Left ventricle myocardium inferior (tissue), 1 donor: Measurements from ENCODE around the gene TMED7. TPM values are rescaled to one million over a fixed set of nuclear protein-coding genes. Genes with fewer than 3 reads are reported as not detected.

ENCODE experiments used
- DNase-seq: peaks from one replicate; pipeline ENCODE4 v3.0.0-alpha.2; 2020
- H3K27ac ChIP-seq: fragments of 200-600 bp; replicated peaks from 2 replicates; pipeline ENCODE4 v1.8.0; 2021
- H3K27me3 ChIP-seq: fragments of 200-600 bp; 2 replicates; pipeline ENCODE4 v1.8.0; 2021; ENCODE audit warnings: low read depth
- H3K36me3 ChIP-seq: fragments of 200-600 bp; 2 replicates; pipeline ENCODE4 v1.8.0; 2021
- H3K4me1 ChIP-seq: fragments of 200-600 bp; 2 replicates; pipeline ENCODE4 v1.8.0; 2021
- H3K4me3 ChIP-seq: fragments of 200-600 bp; 2 replicates; pipeline ENCODE4 v1.8.0; 2021; ENCODE audit warnings: mild to moderate bottlenecking, moderate library complexity
- H3K9me3 ChIP-seq: fragments of 200-600 bp; replicated peaks from 2 replicates; pipeline ENCODE4 v1.8.0; 2021
- intact Hi-C: fragments of 100-400 bp; cut with micrococcal nuclease; formaldehyde crosslinking; loops from one replicate; pipeline ENCODE4 v1.11.0; 2022
- total RNA-seq: library from RNA; stranded (reverse); fragmentation: NEBNext Ultra II Directional; extraction: Animal tissue kit (Norgen Biotek cat#: 25700); gene quantifications from one replicate; pipeline ENCODE4 v1.2.1, GENCODE V29; 2021
- TF ChIP-seq, protein P1 (sequence below): fragments of 200-600 bp; IDR thresholded peaks from 2 replicates; pipeline ENCODE4 v1.8.0; 2021; ENCODE audit warnings: antibody characterized with exemption, mild to moderate bottlenecking, borderline replicate concordance
- donor health status: DM: no; HTN: yes; CAD: no; lungs with severe emphysema.

The TMED7 gene
- total RNA-seq, 1 donor from 2014 or later: 77.5 TPM

DNA sequence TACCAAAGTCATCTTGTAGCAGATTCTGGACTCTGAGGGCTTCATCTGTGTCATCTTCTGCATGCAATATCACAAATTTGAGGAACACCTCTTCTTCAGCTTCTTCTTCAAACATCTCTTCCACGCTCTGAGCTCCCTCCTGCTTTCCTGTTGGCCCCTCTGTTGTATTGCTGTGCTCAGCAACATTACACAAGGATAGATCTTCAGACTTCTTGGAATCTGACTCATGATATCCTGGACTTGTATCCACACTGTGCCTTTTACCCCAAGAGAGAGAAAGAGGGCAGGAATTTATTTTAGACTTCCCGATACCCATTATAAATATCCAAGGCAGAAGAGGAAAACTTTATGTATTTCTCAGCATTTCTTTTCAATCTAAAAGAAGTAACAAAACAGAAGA, 44.9 kb downstream of the TMED7 start:
- Histone ChIP-seq H3K4me1 (peaks cover 16% of the 10 kb centered on the region), H3K36me3 (peaks cover 5% of the 10 kb centered on the region), H3K9me3 (no peaks in the 10 kb centered on the region), H3K4me3 (no peak overlapping the region), H3K27me3 (no peaks in the 10 kb centered on the region), H3K27ac (no peak overlapping the region)
- TF ChIP-seq, protein P1, sequence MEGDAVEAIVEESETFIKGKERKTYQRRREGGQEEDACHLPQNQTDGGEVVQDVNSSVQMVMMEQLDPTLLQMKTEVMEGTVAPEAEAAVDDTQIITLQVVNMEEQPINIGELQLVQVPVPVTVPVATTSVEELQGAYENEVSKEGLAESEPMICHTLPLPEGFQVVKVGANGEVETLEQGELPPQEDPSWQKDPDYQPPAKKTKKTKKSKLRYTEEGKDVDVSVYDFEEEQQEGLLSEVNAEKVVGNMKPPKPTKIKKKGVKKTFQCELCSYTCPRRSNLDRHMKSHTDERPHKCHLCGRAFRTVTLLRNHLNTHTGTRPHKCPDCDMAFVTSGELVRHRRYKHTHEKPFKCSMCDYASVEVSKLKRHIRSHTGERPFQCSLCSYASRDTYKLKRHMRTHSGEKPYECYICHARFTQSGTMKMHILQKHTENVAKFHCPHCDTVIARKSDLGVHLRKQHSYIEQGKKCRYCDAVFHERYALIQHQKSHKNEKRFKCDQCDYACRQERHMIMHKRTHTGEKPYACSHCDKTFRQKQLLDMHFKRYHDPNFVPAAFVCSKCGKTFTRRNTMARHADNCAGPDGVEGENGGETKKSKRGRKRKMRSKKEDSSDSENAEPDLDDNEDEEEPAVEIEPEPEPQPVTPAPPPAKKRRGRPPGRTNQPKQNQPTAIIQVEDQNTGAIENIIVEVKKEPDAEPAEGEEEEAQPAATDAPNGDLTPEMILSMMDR: no peak
- DNase-seq: no peak
- intact Hi-C loops: no loop called here

DNA sequence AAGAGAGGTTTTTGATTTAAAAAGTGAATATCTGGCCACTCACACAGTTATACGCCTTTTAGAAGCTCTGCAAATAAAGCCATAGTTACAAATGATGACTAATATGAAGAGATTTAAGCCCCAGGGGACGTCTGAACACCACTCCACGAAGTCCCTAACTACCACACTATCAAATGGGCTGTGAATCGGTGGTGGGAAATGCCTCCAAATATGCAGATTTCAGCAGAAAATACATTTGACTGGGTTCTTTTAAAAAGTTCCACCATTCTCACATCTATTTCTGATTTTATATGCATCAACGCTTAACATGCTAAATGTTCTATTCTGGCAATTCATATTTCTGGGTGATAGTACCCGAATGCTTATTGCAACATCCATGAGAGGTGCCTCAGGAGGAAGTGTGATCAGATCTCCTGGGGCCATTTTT, 46.1 kb downstream of the TMED7 start:
- Histone ChIP-seq H3K4me1 (peaks cover 8% of the 10 kb centered on the region), H3K4me3 (no peak overlapping the region), H3K27ac (no peak overlapping the region), H3K27me3 (no peaks in the 10 kb centered on the region), H3K9me3 (no peaks in the 10 kb centered on the region), H3K36me3 (peaks cover 5% of the 10 kb centered on the region)
- TF ChIP-seq, protein P1: no peak
- intact Hi-C loops: loop anchor here (10.0 kb wide), 1 partner anchor 205 kb away; no protein-coding TSS in a partner anchor
- DNase-seq: no peak

DNA sequence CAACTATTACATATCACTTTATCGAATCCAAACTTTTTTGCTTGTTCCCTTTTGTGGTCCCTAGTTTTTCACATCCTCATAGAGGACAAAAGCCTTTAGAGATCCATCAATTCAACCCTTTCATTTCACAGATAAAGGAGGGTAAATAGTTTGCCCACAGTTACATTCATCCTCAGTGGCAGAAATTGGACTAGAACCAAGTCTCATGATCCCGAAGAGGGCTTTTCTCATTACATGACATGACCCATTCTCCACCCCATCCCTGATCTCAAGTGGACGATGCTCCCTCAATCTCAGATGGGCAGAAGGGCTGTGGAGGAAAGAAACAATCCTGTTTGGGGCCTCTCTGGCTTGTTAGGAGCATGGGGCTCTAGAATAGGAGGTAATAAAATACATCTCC, 46.6 kb downstream of the TMED7 start:
- DNase-seq: no peak
- no peak overlapping the region for H3K27ac ChIP-seq
- TF ChIP-seq, protein P1: no peak
- intact Hi-C loops: loop anchor here (10.0 kb wide), 1 partner anchor 204 kb away; no protein-coding TSS in a partner anchor
- no peak overlapping the region for H3K4me3 ChIP-seq
- H3K4me1 ChIP-seq: peaks cover 10% of the 10 kb centered on the region
- H3K9me3 ChIP-seq: no peaks in the 10 kb centered on the region
- H3K36me3 ChIP-seq: peaks cover 5% of the 10 kb centered on the region
- H3K27me3 ChIP-seq: no peaks in the 10 kb centered on the region

DNA sequence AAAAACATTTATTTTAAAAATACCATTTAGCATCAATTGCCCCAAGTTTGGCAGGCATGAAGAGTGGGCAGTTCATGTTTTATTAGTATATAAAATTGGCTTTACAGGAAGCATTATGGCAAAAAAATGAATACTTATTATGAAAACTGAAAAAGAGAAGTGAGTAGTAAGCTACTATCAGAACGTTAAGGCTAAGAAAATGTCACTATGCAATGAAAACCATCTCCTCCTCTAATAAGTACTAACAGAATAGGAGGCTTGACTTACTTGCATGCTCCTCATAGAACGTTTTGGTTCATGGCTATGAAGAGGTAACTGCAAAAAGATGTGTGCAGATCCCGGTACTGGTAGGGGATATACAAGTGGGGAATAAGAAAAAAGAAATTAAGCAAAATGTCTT, 47.2 kb downstream of the TMED7 start:
- intact Hi-C loops: loop anchor here (10.0 kb wide), 1 partner anchor 204 kb away; no protein-coding TSS in a partner anchor
- no peak overlapping the region for H3K4me3 ChIP-seq
- peaks cover 12% of the 10 kb centered on the region for H3K4me1 ChIP-seq
- TF ChIP-seq, protein P1: no peak
- H3K9me3 ChIP-seq: no peaks in the 10 kb centered on the region
- no peaks in the 10 kb centered on the region for H3K27me3 ChIP-seq
- DNase-seq: no peak
- H3K36me3 ChIP-seq: peaks cover 5% of the 10 kb centered on the region
- no peak overlapping the region for H3K27ac ChIP-seq

DNA sequence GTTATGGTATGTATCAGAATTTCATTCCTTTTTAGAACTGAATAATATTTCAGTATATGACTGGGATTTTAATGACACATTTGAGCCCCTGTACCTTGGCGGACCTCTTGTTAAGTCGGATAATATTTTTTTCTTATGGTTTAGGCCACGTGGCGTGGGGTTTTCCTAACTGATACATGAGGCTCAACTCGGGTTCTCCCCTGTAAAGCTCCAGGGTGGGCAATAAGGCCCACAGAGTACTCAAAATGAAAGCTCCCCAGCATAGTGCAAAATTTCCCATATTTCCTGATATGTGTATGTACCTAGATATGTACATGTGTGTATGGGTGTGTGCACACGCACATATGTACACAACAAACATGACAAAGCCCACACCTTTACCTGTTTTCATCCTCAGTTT, 48.1 kb downstream of the TMED7 start:
- no peaks in the 10 kb centered on the region for H3K9me3 ChIP-seq
- peaks cover 11% of the 10 kb centered on the region for H3K4me1 ChIP-seq
- TF ChIP-seq, protein P1: no peak
- H3K4me3 ChIP-seq: no peak overlapping the region
- intact Hi-C loops: loop anchor here (10.0 kb wide), 1 partner anchor 203 kb away; no protein-coding TSS in a partner anchor
- H3K36me3 ChIP-seq: peaks cover 5% of the 10 kb centered on the region
- DNase-seq: no peak
- H3K27ac ChIP-seq: no peak overlapping the region
- no peaks in the 10 kb centered on the region for H3K27me3 ChIP-seq

DNA sequence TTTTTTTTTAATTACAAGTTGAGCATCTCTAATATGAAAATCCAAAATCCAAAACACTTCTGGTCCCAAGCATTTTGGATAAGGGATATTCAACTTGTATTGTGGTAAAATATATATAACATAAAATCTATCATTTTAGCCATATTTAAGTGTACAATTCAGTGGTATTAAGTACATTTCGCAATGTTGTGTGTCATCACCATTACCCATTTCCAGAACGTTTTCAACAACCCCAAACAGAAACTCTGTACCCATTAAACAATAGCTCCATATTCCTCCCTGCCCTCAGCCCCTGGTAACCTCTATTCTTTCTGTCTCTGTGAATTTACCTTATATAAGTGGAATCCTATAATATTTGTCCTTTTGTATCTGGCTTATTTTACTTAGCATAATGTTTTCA, 48.5 kb downstream of the TMED7 start:
- H3K4me1 ChIP-seq: peaks cover 15% of the 10 kb centered on the region
- TF ChIP-seq, protein P1: no peak
- no peaks in the 10 kb centered on the region for H3K9me3 ChIP-seq
- no peak overlapping the region for H3K4me3 ChIP-seq
- intact Hi-C loops: loop anchor here (10.0 kb wide), 1 partner anchor 203 kb away; no protein-coding TSS in a partner anchor
- no peak for DNase-seq
- H3K27me3 ChIP-seq: no peaks in the 10 kb centered on the region
- no peak overlapping the region for H3K27ac ChIP-seq
- H3K36me3 ChIP-seq: peaks cover 5% of the 10 kb centered on the region
